Measurements from ENCODE around the gene FGFR2.

FGFR2 gene

GRCh38 chr10:121609426-121610380 lies 11.5 kb upstream of the FGFR2 start:
- DNase-seq, result no peak

DNA sequence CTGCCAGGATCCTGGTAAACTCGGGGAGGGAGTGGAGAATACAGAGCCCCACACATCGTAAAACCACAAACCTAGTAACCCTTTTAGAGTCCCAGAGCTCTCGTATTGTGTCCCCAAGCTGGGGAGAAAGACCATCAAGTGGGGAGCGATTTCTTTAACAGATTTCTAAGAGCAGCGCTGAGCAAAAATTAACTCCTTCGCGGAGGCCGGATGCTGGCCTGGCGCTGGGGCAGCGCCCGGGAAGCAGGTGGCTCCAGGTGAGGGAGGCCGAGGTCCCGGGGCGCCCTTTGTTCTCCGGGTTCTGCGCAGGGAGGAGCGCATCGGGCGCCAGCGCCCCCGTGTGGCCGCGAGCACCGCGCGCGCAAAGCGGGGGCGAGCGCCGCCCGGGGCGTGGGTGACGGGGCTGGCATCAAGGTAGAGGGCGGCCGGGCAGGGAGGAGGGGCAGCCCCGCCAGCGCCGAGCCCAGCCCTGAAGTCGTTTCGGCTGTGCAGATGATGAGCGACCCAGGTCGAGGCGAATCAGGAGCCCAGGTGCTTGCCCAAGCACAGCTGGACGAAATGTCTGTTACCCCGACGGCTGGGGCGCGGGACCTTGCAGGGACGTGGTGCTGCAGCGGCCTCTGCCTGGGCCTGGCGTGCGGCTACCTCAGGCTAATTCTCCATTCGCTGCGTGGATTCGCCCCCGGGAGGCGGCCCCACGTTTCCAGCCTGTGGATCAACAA lies 10.4 kb upstream of the FGFR2 start:
- DNase-seq, result peak; percentile 42

DNA sequence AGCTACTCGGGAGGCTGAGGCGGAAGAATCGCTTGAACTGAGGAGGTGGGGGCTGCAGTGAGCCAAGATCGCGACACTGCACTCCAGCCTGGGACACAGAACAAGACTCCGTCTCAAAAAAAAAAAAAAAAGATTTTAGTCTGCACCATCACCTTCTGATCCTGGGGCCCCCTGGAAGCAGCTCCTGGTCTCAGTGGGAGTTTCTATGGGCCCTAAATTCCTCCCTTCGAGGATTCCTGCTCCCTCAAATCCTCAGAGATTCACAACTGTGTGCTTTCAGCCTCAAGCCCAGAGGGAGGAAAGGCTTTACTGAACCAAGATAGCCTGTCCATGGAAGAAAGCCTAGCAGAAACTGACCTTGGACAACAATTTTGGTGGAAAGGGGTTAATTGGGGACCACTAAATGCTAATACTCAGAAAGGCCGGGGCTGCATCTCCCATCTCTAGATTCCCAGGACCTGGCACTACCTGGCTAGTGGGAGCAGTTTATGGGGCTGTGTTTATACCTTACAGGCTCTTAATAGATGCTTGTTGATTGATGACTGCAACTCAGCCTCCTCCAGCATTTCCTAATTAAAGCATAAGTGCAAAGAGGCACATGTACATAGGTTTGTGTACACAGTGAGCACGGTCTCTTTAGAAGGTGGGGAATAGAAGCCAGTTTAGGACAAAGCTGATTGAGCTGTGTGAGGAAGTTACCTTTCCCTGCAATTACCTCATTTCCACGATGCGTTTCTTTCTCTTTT lies 9.2 kb upstream of the FGFR2 start:
- no peak for DNase-seq

DNA sequence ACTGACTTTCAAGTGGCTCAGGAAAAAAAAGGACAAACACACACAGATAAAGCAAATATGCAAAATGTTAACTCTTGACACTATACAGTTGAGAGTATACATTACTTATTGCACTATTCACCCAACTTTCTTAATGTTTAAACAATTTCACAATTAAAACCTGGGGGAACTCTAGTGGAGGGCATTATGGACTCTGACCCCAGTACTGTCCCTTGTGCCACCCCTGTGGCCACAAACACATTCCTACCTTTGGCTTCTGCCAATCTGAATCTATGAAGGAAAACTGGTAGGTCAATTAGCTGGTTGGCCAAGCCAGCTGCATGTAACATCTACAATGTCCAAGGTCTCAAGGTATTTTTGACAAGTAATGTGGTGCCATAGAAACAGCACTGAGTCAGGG lies 7.5 kb upstream of the FGFR2 start:
- DNase-seq, result no peak

DNA sequence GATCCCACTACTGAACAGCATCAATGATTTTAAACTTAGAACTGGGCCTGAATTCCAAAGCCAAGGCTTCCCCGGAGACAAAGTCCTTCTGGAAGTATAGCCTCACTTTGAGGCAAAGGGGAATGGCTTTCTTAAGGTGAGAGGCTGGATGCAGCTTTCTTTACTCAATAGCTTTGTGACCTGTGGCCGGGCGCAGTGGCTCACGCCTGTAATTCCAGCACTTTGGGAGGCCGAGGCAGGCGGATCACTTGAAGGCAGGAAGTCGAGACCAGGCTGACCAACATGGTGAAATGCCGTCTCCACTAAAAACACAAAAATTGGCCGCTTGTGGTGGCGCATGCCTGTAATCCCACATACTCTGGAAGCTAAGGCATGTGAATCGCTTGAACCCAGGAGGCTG lies 3.2 kb upstream of the FGFR2 start:
- DNase-seq, result no peak

DNA sequence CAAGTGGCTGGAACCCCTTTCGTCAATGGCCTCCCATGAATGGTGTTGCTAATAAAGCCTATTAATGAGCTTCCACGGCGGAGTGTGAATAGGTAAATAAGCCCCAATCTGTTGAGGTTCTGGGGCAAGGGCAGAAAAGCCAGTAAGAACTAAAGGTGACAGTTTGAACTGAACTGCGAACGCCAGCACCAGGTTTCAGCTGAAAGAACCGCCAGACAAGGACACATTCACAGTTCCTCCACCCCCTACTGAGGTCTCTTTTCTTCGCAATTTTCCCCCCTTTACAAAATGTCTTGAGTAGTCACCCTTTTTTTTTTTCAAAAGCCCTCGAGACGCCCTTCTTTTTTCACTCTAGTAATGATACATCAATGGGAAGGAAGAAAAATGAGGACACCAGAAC lies 2.4 kb upstream of the FGFR2 start:
- DNase-seq, result no peak

DNA sequence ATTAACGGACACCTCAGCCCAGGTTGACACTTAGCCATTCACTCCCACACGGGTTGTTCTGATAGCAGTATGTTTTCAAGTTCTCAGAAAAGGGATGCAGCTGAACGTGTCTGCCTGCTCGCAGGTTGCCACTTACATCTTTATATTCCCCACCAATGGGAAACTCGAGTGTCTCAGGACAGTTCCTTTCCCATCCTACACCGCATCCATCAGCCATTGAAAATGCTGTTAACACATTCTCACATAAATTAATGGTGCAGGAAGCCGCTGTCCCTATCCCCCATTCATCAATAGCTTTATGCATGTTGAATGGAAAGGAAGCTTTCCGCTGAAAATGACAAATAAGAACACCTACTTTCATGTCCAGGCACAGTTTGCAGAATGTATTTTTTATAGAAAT lies 1.7 kb upstream of the FGFR2 start:
- DNase-seq, result no peak

DNA sequence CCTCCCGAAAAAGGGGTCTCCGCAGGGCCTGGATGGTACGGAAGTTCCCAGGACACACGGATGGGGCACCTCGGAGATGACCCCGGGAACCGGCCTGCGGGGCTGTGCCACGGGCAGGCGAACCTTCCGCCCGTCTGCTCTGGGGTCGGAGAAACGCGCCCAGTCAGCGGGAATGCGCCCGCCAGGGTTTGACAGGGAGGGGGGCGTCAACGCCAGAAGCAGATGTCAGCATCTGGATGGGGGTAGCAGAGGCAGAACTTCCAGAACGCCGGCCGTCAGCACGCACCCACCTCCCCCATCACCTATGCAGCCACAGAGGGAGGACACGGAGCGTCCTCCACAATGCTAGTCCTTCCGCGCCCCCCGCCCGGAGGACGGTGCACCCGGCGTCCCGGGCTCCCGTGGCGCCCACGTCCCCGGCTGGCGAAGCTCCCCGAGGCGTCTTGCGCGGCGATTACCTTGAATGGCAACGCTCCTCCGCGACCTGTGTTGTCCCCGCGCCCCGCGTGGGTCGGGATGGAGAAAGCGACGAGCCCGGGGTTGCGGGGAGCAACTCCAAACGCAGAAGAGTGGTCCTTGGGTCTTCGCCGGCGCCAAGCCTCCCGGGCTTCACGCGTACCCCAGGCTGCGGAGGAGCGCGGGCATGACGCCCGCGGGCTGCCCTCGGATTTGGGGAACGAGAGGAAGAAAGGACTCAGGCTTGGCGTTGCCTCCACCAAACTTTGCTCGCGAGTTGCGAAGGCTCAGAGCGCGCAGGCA lies 561 bp downstream of the FGFR2 start:
- DNase-seq, result no peak

- no peak for DNase-seq
Observed at GRCh38 chr10:121596689-121597503, 1.3 kb downstream of the FGFR2 start.

- DNase-seq, result no peak
Observed at GRCh38 chr10:121595806-121596688, 2.2 kb downstream of the FGFR2 start.

- no peak for DNase-seq
Observed at GRCh38 chr10:121595351-121595805, 2.9 kb downstream of the FGFR2 start.

GRCh38 chr10:121594623-121595350 lies 3.5 kb downstream of the FGFR2 start:
- DNase-seq, result no peak

DNA sequence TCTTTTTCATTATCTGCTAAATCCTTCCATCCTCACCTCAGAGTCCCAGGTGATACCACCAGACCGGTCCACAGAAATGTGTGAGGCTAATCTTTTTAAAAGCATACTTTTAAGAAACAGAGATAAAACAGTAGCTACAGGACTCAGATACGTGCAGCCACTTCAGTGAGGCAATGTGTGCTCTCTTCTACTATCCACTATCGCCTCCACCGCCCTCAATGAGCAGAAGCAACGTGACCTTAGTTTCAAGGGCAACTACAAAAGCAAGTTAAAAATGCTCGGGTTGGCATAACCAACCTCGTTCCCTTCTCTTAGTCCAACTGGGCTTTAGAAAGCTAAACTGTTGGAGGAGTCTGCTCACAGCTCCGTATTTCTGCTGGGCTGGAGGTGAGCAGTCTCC lies 4.2 kb downstream of the FGFR2 start:
- DNase-seq, result no peak

DNA sequence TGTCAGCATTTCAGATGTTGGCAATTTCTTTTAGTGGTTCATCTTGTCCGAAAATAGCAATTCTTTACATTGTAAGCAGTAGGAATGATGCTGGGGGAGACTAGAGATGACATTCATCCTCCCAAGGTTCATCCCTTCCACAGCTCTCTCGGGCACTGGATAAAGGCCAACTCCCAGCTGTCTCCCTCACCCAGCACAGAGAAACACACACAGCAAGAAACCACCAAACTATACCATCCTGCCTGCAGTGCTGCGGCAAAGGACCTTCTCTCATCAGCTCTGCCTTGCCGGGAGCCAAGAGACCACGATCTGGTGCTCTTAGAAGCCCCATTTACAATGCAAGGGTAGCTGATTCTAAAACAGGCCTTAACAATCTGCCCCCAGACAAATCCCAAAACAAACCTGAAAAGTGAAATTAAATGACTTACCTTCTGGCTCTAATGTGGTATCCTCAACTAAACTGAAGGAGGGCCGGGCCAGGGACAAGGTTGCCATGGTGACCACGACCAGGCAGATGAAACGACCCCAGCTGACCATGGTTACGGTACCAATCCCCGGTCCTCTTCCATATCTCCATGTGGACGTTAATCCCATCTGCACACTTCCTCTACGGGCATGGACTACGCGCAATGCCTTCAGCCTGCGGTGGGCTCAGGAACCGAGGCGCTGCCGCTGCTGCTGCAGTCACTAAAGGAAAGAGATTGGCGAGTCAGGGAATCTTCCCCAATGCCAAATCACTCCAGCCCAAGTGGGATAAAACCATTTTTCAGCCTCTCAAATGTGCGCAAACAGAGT lies 4.8 kb downstream of the FGFR2 start:
- no peak for DNase-seq

DNA sequence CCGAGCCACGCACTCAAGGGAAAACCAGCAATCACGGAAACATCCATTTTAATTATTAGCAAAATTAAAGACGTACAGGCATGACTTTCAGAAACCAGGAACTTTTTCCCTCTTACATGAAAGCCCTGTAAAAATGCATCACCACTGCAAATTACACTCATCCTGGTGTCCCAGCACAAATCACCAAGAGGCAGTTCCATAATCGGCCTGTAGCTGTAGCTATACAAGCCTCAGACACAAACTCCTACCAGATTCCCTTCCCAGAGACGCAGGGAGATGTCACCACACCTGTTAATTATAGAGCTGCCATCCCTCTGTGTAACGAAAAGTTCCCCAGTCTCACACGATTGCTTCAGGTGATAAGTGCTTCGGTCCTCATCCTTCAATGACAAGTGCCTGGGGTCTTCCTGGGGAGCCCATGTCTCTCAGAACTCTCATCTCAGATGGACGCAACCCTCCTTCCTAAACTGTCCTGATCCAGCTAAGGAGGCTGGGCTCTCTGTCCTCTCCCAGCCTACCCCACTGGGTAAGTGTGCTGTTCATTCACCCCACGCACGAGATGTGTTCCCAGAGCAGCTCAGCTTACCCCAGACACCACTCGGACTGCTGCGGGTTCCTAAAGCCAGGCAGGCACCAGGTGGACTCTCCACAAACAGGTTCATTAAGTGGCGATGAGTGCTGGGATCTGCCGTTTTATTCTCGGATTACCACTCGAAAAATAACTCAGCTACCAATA lies 5.9 kb downstream of the FGFR2 start:
- DNase-seq, result no peak

GRCh38 chr10:121591186-121591585 lies 7.1 kb downstream of the FGFR2 start:
- no peak for DNase-seq

- DNase-seq, result no peak
Observed at GRCh38 chr10:121590772-121591171, 7.5 kb downstream of the FGFR2 start.

- DNase-seq, result no peak
Observed at GRCh38 chr10:121589553-121589952, 8.7 kb downstream of the FGFR2 start.
